Neural cell (in vitro differentiated cells): Measurements from ENCODE around the gene MCFD2. TPM values are rescaled to one million over a fixed set of nuclear protein-coding genes. Genes with fewer than 3 reads are reported as not detected.

Source experiments
- H2AFZ ChIP-seq: fragments of 200-600, 300-800 bp; sonication (generic), shearing (Covaris generic); 2 replicates; pipeline ENCODE4 v1.6.0; 2014; ENCODE audit warnings: low read depth, mild to moderate bottlenecking, antibody characterized with exemption, low read length, moderate library complexity
- H3F3A ChIP-seq: fragments of 200-600 bp; shearing (Covaris generic); 2 replicates; pipeline ENCODE4 v1.6.1; 2016; ENCODE audit warnings: mild to moderate bottlenecking, moderate library complexity, mixed read lengths, antibody characterized with exemption, low read length; ENCODE audit not compliant: insufficient read depth, poor library complexity, severe bottlenecking
- H3K27ac ChIP-seq: fragments of 200-600, 300-800 bp; sonication (generic), shearing (Covaris generic); 2 replicates; pipeline ENCODE4 v1.5.1; 2014; ENCODE audit warnings: mild to moderate bottlenecking, low read length, moderate library complexity
- H3K27me3 ChIP-seq: fragments of 300-800, 200-600 bp; sonication (generic), shearing (Covaris generic); 2 replicates; pipeline ENCODE4 v1.6.0; 2014; ENCODE audit warnings: mild to moderate bottlenecking, low read depth, low read length, moderate library complexity; ENCODE audit not compliant: insufficient read depth
- H3K36me3 ChIP-seq: fragments of 300-800, 200-600 bp; sonication (generic), shearing (Covaris generic); 2 replicates; pipeline ENCODE4 v1.5.1; 2014; ENCODE audit warnings: mild to moderate bottlenecking, antibody characterized with exemption, low read length, moderate library complexity; ENCODE audit not compliant: insufficient read depth
- H3K4me2 ChIP-seq: fragments of 300-800, 200-600 bp; sonication (generic), shearing (Covaris generic); 2 replicates; pipeline ENCODE4 v1.6.0; 2014; ENCODE audit warnings: mild to moderate bottlenecking, low read length
- H3K4me3 ChIP-seq: fragments of 300-800, 200-600 bp; sonication (generic), shearing (Covaris generic); 2 replicates; pipeline ENCODE4 v1.5.1; 2014; ENCODE audit warnings: mild to moderate bottlenecking, low read length, moderate library complexity
- H3K79me2 ChIP-seq: fragments of 200-600 bp; shearing (Covaris generic); replicated peaks from 2 replicates; pipeline ENCODE4 v1.6.0; 2014; ENCODE audit warnings: mild to moderate bottlenecking, low read length, moderate library complexity; ENCODE audit not compliant: insufficient read depth
- H3K9ac ChIP-seq: fragments of 300-800, 200-600 bp; sonication (generic), shearing (Covaris generic); 2 replicates; pipeline ENCODE4 v1.6.1; 2016; ENCODE audit warnings: mild to moderate bottlenecking, low read length, mixed read lengths
- H3K9me2 ChIP-seq: fragments of 200-600 bp; shearing (Covaris generic); 2 replicates; pipeline ENCODE4 v1.6.1; 2016; ENCODE audit warnings: mild to moderate bottlenecking, low read length, mixed read lengths; ENCODE audit not compliant: insufficient read depth
- H3K9me3 ChIP-seq: fragments of 200-600, 300-800 bp; sonication (generic), shearing (Covaris generic); 2 replicates; pipeline ENCODE4 v1.6.1; 2016; ENCODE audit warnings: mild to moderate bottlenecking, mixed run types, low read length, moderate library complexity, mixed read lengths
- H4K20me1 ChIP-seq: fragments of 200-600 bp; shearing (Covaris generic); 2 replicates; pipeline ENCODE4 v1.6.1; 2016; ENCODE audit warnings: mild to moderate bottlenecking, mixed run types; ENCODE audit not compliant: insufficient read depth
- CTCF ChIP-seq: fragments of 450-650 bp; IDR thresholded peaks from 2 replicates; pipeline ENCODE4 v1.5.1; 2014; ENCODE audit warnings: antibody characterized with exemption, mild to moderate bottlenecking, moderate library complexity; ENCODE audit not compliant: poor library complexity, severe bottlenecking
- EP300 ChIP-seq: fragments of 450-650 bp; conservative IDR thresholded peaks from 2 replicates; pipeline ENCODE4 v1.6.1; 2014; ENCODE audit warnings: antibody characterized with exemption, mild to moderate bottlenecking, moderate library complexity; ENCODE audit not compliant: poor library complexity, severe bottlenecking
- EZH2 ChIP-seq: fragments of 200-600, 300-800 bp; shearing (Covaris generic), sonication (generic); IDR thresholded peaks from 2 replicates; pipeline ENCODE4 v1.6.1; 2014; ENCODE audit warnings: antibody characterized with exemption, low read length, borderline replicate concordance, mild to moderate bottlenecking; ENCODE audit not compliant: insufficient read depth, poor library complexity, severe bottlenecking
- MXI1 ChIP-seq: fragments of 450-650 bp; conservative IDR thresholded peaks from 2 replicates; pipeline ENCODE4 v1.6.1; 2014; ENCODE audit warnings: antibody characterized with exemption, mild to moderate bottlenecking; ENCODE audit not compliant: poor library complexity, severe bottlenecking
- POLR2AphosphoS5 ChIP-seq: IDR thresholded peaks from 2 replicates; pipeline ENCODE4 v1.6.1; 2012
- RAD21 ChIP-seq: fragments of 450-650 bp; conservative IDR thresholded peaks from 2 replicates; pipeline ENCODE4 v1.6.1; 2014; ENCODE audit warnings: antibody characterized with exemption, mild to moderate bottlenecking, moderate library complexity
- REST ChIP-seq: IDR thresholded peaks from 2 replicates; pipeline ENCODE4 v1.6.1; 2012; ENCODE audit warnings: borderline replicate concordance
- SMC3 ChIP-seq: fragments of 450-650 bp; conservative IDR thresholded peaks from 2 replicates; pipeline ENCODE4 v1.6.1; 2014; ENCODE audit warnings: antibody characterized with exemption, mild to moderate bottlenecking, moderate library complexity; ENCODE audit not compliant: poor library complexity
- TAF1 ChIP-seq: IDR thresholded peaks from 2 replicates; pipeline ENCODE4 v1.6.1; 2012; ENCODE audit warnings: low read depth
- polyA plus RNA-seq: library from polyadenylated mRNA; depleted of rRNA; stranded (reverse); fragments of >200 nt; gene quantifications from 2 replicates; pipeline ENCODE4 v1.2.3, GENCODE V29; 2014

The MCFD2 gene
- polyA plus RNA-seq, 1 donor from 2014 or later = 78.8 TPM

DNA sequence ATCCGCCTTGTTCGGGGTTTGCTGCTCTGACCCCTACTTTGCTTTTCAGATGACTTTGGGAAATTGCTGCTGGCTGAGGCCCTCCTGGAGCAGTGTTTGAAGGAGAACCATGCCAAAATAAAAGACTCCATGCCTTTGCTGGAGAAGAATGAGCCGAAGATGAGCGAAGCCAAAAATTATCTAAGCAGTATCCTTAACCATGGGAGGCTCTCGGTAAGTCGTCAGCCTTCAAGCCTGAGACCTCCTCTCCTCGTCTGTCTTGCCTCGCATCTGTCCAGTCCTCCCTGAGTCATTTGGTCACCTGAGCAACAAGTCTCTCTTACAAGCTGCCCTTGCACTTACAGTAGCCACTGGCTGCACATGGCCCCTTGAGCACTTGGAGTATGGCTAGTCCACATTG lies 34.7 kb upstream of the MCFD2 start:
- Histone ChIP-seq H3K9me2 (no peaks in the 10 kb centered on the region), H3K4me3 (no peak overlapping the region), H3K79me2 (no peaks in the 10 kb centered on the region), H3K9ac (no peak overlapping the region), H2AFZ (no peak overlapping the region), H3K27ac (no peak overlapping the region), H3K4me2 (no peak overlapping the region), H3K9me3 (no peaks in the 10 kb centered on the region), H4K20me1 (no peaks in the 10 kb centered on the region), H3K36me3 (no peaks in the 10 kb centered on the region), H3F3A (no peaks in the 10 kb centered on the region), H3K27me3 (no peaks in the 10 kb centered on the region)
- TF ChIP-seq POLR2AphosphoS5 (no peak), TAF1 (no peak)

DNA sequence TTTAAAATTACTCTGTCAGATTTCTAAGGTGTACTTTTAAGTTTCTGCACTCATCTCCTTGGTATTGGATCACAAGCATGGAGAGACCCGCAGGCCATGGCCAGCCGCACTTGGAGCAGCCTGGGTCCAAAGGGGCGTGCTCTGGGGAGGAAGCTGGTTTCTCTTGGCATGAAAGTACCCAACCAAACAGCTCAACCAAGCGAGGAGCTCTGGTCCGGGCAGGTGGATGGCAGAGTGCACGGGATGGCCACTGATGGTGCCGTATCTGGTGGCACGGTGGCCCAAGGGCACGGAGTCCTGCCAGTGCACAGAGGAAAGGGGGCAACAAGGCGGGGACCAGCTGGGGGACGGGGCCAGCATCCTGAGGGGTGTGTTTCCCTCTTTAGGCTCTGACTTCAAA lies 32.2 kb upstream of the MCFD2 start:
- Histone ChIP-seq H2AFZ (no peak overlapping the region), H3K4me2 (no peak overlapping the region), H3K9me2 (no peaks in the 10 kb centered on the region), H3K4me3 (no peak overlapping the region), H3K9ac (no peak overlapping the region), H3F3A (no peaks in the 10 kb centered on the region), H3K36me3 (no peaks in the 10 kb centered on the region), H3K9me3 (no peaks in the 10 kb centered on the region), H3K79me2 (no peaks in the 10 kb centered on the region), H4K20me1 (no peaks in the 10 kb centered on the region), H3K27me3 (no peaks in the 10 kb centered on the region), H3K27ac (no peak overlapping the region)
- no peak for TF ChIP-seq SMC3
- no peak for TF ChIP-seq POLR2AphosphoS5

DNA sequence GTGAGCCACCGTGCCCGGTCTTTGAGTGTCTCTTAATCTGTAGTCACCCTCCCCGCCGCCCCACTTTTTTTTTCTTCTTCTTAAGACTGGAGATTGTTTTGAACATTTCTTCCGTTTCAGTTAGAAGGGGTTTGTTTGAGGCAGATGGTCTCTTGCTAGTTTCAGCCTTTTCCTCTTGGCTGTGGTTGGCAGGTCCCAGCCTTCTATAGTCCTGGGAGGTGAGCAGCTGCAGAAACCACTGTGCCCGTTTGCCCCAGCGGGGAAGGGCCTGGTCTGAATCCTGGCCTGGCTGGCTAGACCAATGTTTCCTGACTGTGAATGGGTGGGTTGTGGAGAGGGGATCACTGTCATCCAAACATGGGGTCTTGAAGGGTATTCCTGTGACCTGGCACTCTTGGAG lies 30.1 kb upstream of the MCFD2 start:
- no peaks in the 10 kb centered on the region for H3K36me3 ChIP-seq
- H3F3A ChIP-seq = no peaks in the 10 kb centered on the region
- H3K9me3 ChIP-seq = no peaks in the 10 kb centered on the region
- no peaks in the 10 kb centered on the region for H3K79me2 ChIP-seq
- no peaks in the 10 kb centered on the region for H4K20me1 ChIP-seq
- TF ChIP-seq SMC3 = no peak
- TF ChIP-seq RAD21 = no peak
- no peak overlapping the region for H3K27ac ChIP-seq
- no peaks in the 10 kb centered on the region for H3K27me3 ChIP-seq
- H3K4me2 ChIP-seq = no peak overlapping the region
- no peaks in the 10 kb centered on the region for H3K9me2 ChIP-seq
- no peak overlapping the region for H3K9ac ChIP-seq
- no peak overlapping the region for H3K4me3 ChIP-seq
- no peak overlapping the region for H2AFZ ChIP-seq

DNA sequence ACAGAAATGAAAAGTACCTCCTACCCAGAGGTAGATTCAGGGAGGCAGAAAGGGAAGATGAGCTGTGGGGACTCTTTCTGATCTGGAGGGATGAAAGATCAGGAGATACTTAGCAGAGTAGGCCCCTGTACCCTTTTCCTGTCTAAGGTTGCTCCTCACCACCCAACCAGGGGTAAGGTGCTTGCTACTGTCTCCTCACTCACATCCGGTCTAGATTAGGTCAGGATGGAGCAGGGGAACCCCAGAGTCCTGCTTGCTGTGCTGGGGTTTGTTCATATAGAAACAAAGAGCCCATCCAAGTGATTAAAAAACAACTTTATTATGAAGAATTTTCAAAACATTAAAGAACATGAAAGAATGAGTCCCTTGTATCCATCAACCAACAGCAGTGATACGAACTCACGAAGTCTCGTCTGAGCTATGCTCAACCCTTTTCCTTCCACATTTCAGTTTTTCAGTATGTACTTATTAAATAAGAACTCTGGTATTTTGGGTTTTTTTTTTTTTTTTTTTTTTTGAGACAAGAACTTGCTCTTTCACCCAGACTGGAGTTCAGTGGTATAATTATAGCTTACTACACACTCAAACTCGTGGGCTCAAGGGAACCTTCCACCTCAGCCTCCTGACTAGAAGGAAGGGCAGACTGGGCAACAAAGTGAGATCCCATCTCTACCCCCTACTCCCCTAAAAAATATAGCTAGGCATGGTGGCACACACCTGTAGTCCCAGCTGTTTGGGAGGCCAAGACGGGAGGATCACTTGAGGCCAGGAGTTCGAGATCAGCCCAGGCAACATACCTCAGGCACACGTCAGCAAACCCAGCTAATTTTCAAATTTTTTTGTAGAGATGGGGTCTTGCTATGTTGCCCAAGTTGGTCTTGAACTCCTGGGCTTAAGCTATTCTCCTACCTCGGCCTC lies 28.5 kb upstream of the MCFD2 start:
- Histone ChIP-seq H2AFZ (no peak overlapping the region), H3K9ac (no peak overlapping the region), H3K27ac (no peak overlapping the region), H3K4me2 (no peak overlapping the region), H3K9me3 (no peaks in the 10 kb centered on the region), H3K27me3 (no peaks in the 10 kb centered on the region), H3K79me2 (no peaks in the 10 kb centered on the region), H3K36me3 (no peaks in the 10 kb centered on the region), H3K9me2 (no peaks in the 10 kb centered on the region), H4K20me1 (no peaks in the 10 kb centered on the region), H3K4me3 (no peak overlapping the region), H3F3A (no peaks in the 10 kb centered on the region)
- TF ChIP-seq MXI1 = no peak
- no peak for TF ChIP-seq RAD21
- no peak for TF ChIP-seq TAF1
- TF ChIP-seq SMC3 = no peak
- no peak for TF ChIP-seq EP300
- no peak for TF ChIP-seq CTCF
- no peak for TF ChIP-seq POLR2AphosphoS5
- no peak for TF ChIP-seq EZH2
- no peak for TF ChIP-seq REST
